PC-9 (cell line): ENCODE data around the gene PATJ. TPM values are rescaled to one million over a fixed set of nuclear protein-coding genes. Genes with fewer than 3 reads are reported as not detected.
A peak's percentile ranks its signal among the peaks of the same experiment; 100 is the strongest.
"Not testable (repeated sequence)": the region's sequence is repeated elsewhere in the genome, so short reads cannot be mapped to it uniquely, and the experiment has no call there.

Source experiments
- BruUV-seq: library from RNA; stranded (reverse); fragments of 400-500 nt; replicated peaks from 2 replicates; lab custom pipeline; 2021; lab: Mats Ljungman, UMichigan
- CTCF ChIA-PET: fragments of 300-600 bp; sonication (Branson Sonifier 250); formaldehyde crosslinking; loops from one replicate; lab custom pipeline; 2022; ENCODE audit warnings: antibody characterized with exemption; lab: Charles Lee
- POLR2A ChIA-PET: fragments of 300-600 bp; sonication (Branson Sonifier 250); formaldehyde crosslinking; loops from one replicate; lab custom pipeline; 2022; ENCODE audit warnings: antibody characterized with exemption; ENCODE audit not compliant: unreplicated experiment; lab: Charles Lee
- DNase-seq, 2 experiments: peaks; one replicate each; pipeline versions ENCODE4 v3.0.0 to v3.0.0-alpha.2; 2015 to 2022; ENCODE audit warnings: mixed read lengths in 1 of 2
- H2AFZ ChIP-seq: fragments of 200-600 bp; sonication (generic); 2 replicates; pipeline ENCODE4 v1.8.1; 2017; ENCODE audit warnings: antibody characterized with exemption
- H3F3A ChIP-seq: fragments of 200-600 bp; sonication (generic); 2 replicates; pipeline ENCODE4 v1.8.1; 2017; ENCODE audit warnings: antibody characterized with exemption, mild to moderate bottlenecking, low read depth; ENCODE audit not compliant: insufficient read depth
- H3K27ac ChIP-seq: fragments of 200-600 bp; sonication (generic); 2 replicates; pipeline ENCODE4 v1.6.1; 2016; ENCODE audit warnings: mixed run types
- H3K27me3 ChIP-seq: fragments of 200-600 bp; sonication (generic); 2 replicates; pipeline ENCODE4 v1.6.1; 2016; ENCODE audit warnings: low read depth, mixed run types; ENCODE audit not compliant: insufficient read depth
- H3K36me3 ChIP-seq: fragments of 200-600 bp; sonication (generic); 2 replicates; pipeline ENCODE4 v1.6.1; 2016; ENCODE audit warnings: low read depth, mixed run types
- H3K4me1 ChIP-seq: fragments of 200-600 bp; sonication (generic); replicated peaks from 2 replicates; pipeline ENCODE4 v1.6.1; 2016; ENCODE audit warnings: mixed run types; ENCODE audit not compliant: insufficient read depth
- H3K4me2 ChIP-seq: fragments of 200-600 bp; sonication (generic); 2 replicates; pipeline ENCODE4 v1.6.1; 2017; ENCODE audit warnings: mixed run types
- H3K4me3 ChIP-seq: fragments of 200-600 bp; sonication (generic); 2 replicates; pipeline ENCODE4 v1.6.1; 2016; ENCODE audit warnings: mixed run types
- H3K79me2 ChIP-seq: fragments of 200-600 bp; sonication (generic); 2 replicates; pipeline ENCODE4 v1.6.1; 2017; ENCODE audit warnings: low read depth, mixed run types
- H3K9me2 ChIP-seq: fragments of 200-600 bp; sonication (generic); 2 replicates; pipeline ENCODE4 v1.8.1; 2017; ENCODE audit warnings: mild to moderate bottlenecking; ENCODE audit not compliant: insufficient read depth
- H3K9me3 ChIP-seq: fragments of 200-600 bp; sonication (generic); 2 replicates; pipeline ENCODE4 v1.8.1; 2016; ENCODE audit warnings: low read depth; ENCODE audit not compliant: insufficient read depth
- H4K20me1 ChIP-seq: fragments of 200-600 bp; sonication (generic); 2 replicates; pipeline ENCODE4 v1.8.1; 2017; ENCODE audit not compliant: insufficient read depth
- CTCF ChIP-seq: fragments of 200-600 bp; sonication (generic); conservative IDR thresholded peaks from 2 replicates; pipeline ENCODE4 v1.6.1; 2017; ENCODE audit warnings: mixed run types, antibody characterized with exemption, mild to moderate bottlenecking, moderate library complexity
- EZH2 ChIP-seq: fragments of 200-600 bp; sonication (generic); IDR thresholded peaks from 2 replicates; pipeline ENCODE4 v1.8.0; 2017; ENCODE audit warnings: antibody characterized with exemption, low read depth
- intact Hi-C: fragments of 100-400 bp; cut with micrococcal nuclease; formaldehyde crosslinking; loops from one replicate; pipeline ENCODE4 v1.10.0; 2022; ENCODE audit not compliant: unreplicated experiment
- total RNA-seq: library from RNA; stranded (reverse); gene quantifications from 2 replicates; pipeline ENCODE4 v1.2.3, GENCODE V29; 2021

The PATJ gene
- total RNA-seq, 1 experiment from 2014 or later = 91.0 TPM

- Histone ChIP-seq H3F3A (peaks cover 5% of the 10 kb centered on the region; the same call in 1 of the 2 replicates), H2AFZ (no peak overlapping the region), H3K9me2 (no peaks in the 10 kb centered on the region), H3K9me3 (no peaks in the 10 kb centered on the region), H3K27me3 (no peaks in the 10 kb centered on the region), H3K36me3 (0 out of 2 replicates have a peak, but pooled peaks cover 23% of the 10 kb centered on the region), H3K4me2 (no peak overlapping the region), H3K4me1 (peaks cover 13% of the 10 kb centered on the region; the same call in 1 of the 2 replicates), H3K27ac (no peak overlapping the region), H3K79me2 (peaks cover 41% of the 10 kb centered on the region), H4K20me1 (peaks cover 12% of the 10 kb centered on the region; the same call in 1 of the 2 replicates), H3K4me3 (no peak overlapping the region)
- TF ChIP-seq EZH2 = no peak
- BruUV-seq = no TSS peak
- intact Hi-C loops = loop anchor here (5.0 kb wide), 1 partner anchor 50 kb away; no protein-coding TSS in a partner anchor
- POLR2A ChIA-PET = interaction anchor here (0.6 kb wide), 1 partner anchor 38 kb away, joined by 6 read pairs; no protein-coding TSS in a partner anchor
- DNase-seq = no peak
- CTCF ChIA-PET = no interaction called here
Observed at GRCh38 chr1:61711969-61712368, 30.3 kb upstream of the PATJ start.

DNA sequence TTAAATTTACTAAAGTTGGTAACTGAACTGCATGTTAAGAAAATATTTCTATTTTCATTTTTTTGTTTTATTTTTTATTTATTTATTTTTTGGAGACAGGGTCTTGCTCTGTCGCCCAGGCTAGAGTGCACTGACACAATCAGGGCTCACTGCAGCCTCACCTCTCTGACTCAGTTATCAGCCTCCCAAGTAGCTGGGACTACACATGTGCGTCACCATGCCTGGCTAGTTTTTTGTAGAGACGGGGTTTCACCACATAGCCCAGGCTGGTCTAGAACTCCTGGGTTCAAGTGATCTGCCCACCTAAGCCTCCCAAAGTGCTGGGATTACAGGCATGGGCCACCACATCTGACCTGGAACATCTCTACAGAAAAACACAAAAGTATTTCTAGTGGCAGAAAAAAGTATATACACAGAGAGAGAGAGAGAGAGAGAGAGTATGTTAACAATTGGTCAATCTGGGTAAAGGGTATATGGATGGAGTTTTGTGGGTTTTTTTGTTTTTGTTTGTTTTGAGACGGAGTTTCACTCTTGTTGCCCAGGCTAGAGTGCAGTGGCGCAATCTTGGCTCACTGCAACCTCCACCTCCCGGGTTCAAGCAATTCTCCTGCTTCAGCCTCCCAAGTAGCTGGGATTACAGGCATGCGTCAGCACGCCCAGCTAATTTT, 23.1 kb upstream of the PATJ start:
- peaks cover 80% of the 10 kb centered on the region for H3K79me2 ChIP-seq
- intact Hi-C loops, H3K9me2 ChIP-seq, H3K9me3 ChIP-seq, POLR2A ChIA-PET, H3K4me2 ChIP-seq, H3F3A ChIP-seq, CTCF ChIA-PET, H3K4me3 ChIP-seq, H2AFZ ChIP-seq, BruUV-seq, H3K27ac ChIP-seq, DNase-seq, H3K27me3 ChIP-seq: not testable (repeated sequence)
- 0 out of 2 replicates have a peak, but pooled peaks cover 11% of the 10 kb centered on the region for H4K20me1 ChIP-seq
- peaks cover 25% of the 10 kb centered on the region; the same call in 1 of the 2 replicates for H3K4me1 ChIP-seq
- peaks cover 11% of the 10 kb centered on the region; the same call in 1 of the 2 replicates for H3K36me3 ChIP-seq

DNA sequence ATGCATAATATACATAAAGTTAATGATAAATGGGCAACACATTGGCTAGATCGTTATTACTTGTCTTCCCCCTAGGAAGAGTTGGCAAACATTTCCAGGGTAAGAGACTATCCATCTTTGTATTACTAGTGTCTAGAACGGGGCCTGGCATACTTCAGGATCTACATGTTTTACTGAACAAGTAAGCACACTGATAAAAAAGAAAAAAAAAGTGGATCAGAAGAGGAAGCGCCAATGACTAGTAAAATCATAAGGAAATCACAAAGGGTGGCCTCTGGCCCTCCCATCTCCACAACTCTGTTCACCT, 17.8 kb upstream of the PATJ start:
- no peak for DNase-seq
- H3K9me2 ChIP-seq = no peaks in the 10 kb centered on the region
- intact Hi-C loops = no loop called here
- H3F3A ChIP-seq = peaks cover 8% of the 10 kb centered on the region
- H3K4me2 ChIP-seq = peak overlapping the region; percentile 89
- POLR2A ChIA-PET = no interaction called here
- H3K4me1 ChIP-seq = peaks cover 30% of the 10 kb centered on the region; the same call in 1 of the 2 replicates
- peak overlapping the region; percentile 74 for H3K27ac ChIP-seq
- peaks cover 11% of the 10 kb centered on the region; the same call in 1 of the 2 replicates for H3K36me3 ChIP-seq
- peak overlapping the region; percentile 95 for H3K4me3 ChIP-seq
- no peaks in the 10 kb centered on the region for H3K27me3 ChIP-seq
- H2AFZ ChIP-seq = peak overlapping the region; percentile 89
- peaks cover 52% of the 10 kb centered on the region for H3K79me2 ChIP-seq
- TF ChIP-seq CTCF = no peak
- TF ChIP-seq EZH2 = no peak
- CTCF ChIA-PET = no interaction called here
- no peaks in the 10 kb centered on the region for H4K20me1 ChIP-seq
- H3K9me3 ChIP-seq = no peaks in the 10 kb centered on the region
- no TSS peak for BruUV-seq
